Right lobe of liver (tissue), 6 donors: ENCODE measurements around the gene C1QTNF1. TPM values are rescaled to one million over a fixed set of nuclear protein-coding genes. Genes with fewer than 3 reads are reported as not detected.

ENCODE experiments used
- ATAC-seq, 4 donors: fragments of 200-7000 bp; cut with Tn5 transposase; one replicate each; pipeline ENCODE4 v1.9.1; 2020; ENCODE audit warnings: mild to moderate bottlenecking in 4 of 4, moderate library complexity in 4 of 4
- DNase-seq, 3 donors: peaks; one replicate each; pipeline ENCODE4 v3.0.0-alpha.2; 2020
- H3K27ac ChIP-seq, 3 donors: fragments of 200-600 bp; one replicate each; pipeline ENCODE4 v1.8.0; 2022
- H3K27me3 ChIP-seq, 2 donors: fragments of 200-600 bp; one replicate each; pipeline ENCODE4 v1.8.0; 2022
- H3K36me3 ChIP-seq, 4 donors: fragments of 200-600 bp; sonication (generic) in 1 of 4; one replicate each; pipeline versions ENCODE4 v1.5.1 to v1.8.0; 2017 to 2022; ENCODE audit warnings: control low read depth in 1 of 4
- H3K4me1 ChIP-seq, 4 donors: fragments of 200-600 bp; sonication (generic) in 1 of 4; one replicate each; pipeline versions ENCODE4 v1.5.1 to v1.8.0; 2017 to 2022; ENCODE audit warnings: control low read depth in 1 of 4
- H3K4me3 ChIP-seq, 3 donors: fragments of 200-600 bp; one replicate each; pipeline ENCODE4 v1.8.0; 2022
- H3K9me3 ChIP-seq, 4 donors: fragments of 200-600 bp; sonication (generic) in 1 of 4; one replicate each; pipeline versions ENCODE4 v1.5.1 to v1.8.0; 2017 to 2022; ENCODE audit warnings: control low read depth in 1 of 4
- CTCF ChIP-seq, 4 donors: fragments of 200-600 bp in 3 of 4; fragments of 450-650 bp in 1 of 4; IDR thresholded peaks; one replicate each; pipeline versions ENCODE4 v1.5.1 to v1.8.0; 2016 to 2022; ENCODE audit warnings: antibody characterized with exemption in 4 of 4, mild to moderate bottlenecking in 2 of 4
- POLR2A ChIP-seq: fragments of 450-650 bp; IDR thresholded peaks from one replicate; pipeline ENCODE4 v1.6.1; 2017; ENCODE audit warnings: antibody characterized with exemption, mild to moderate bottlenecking
- WGBS: methylation state at CpG from one replicate; pipeline ENCODE4 v1.1.6; 2018; ENCODE audit warnings: low coverage, low lambda C conversion rate; ENCODE audit not compliant: insufficient coverage; ENCODE audit errors: missing lambda C conversion rate; 5-methylcytosine and 5-hydroxymethylcytosine counted together
- intact Hi-C, 2 donors: fragments of 100-400 bp; cut with DNase I; formaldehyde crosslinking; loops; one replicate each; pipeline versions ENCODE4 v1.11.2 to v1.14.1; 2022
- total RNA-seq, 6 experiments: library from RNA; depleted of rRNA in 2 of 6; stranded (reverse); fragments of >200 nt in 2 of 6; fragmentation: NEBNext Ultra II Directional in 3 of 6; extraction: Animal tissue kit (Norgen Biotek cat#: 25700) in 3 of 6; gene quantifications; one replicate each; pipeline versions ENCODE4 v1.1.0 to v1.2.4, GENCODE V29; 2016 to 2023
- donor health status: DM: no; HTN: yes; CAD: no.
- donor health status: DM: no; HTN: no; CAD: no.
- donor health status: DM: no; HTN: no; CAD: no.
- donor health status: DM: no; HTN: yes; CAD: no.
- donor health status: DM: no; HTN: yes; CAD: no.

The C1QTNF1 gene
- total RNA-seq, 6 experiments from 2014 or later, result 9.8 to 40.2 (median 26.2) TPM

GRCh38 chr17:79065105-79065670 lies 41.2 kb downstream of the C1QTNF1 start:
- Histone ChIP-seq H3K4me1 (peaks cover 0 to 6% (median 0%) of the 10 kb centered on the region in 4 donors), H3K36me3 (no peaks in the 10 kb centered on the region), H3K27me3 (no peaks in the 10 kb centered on the region), H3K9me3 (no peaks in the 10 kb centered on the region), H3K4me3 (no peak overlapping the region), H3K27ac (no peak overlapping the region)
- TF ChIP-seq CTCF (IDR thresholded peaks at IDR 0.05), result peak; percentile 52 to 73 (median 54)
- no peak for TF ChIP-seq POLR2A
- intact Hi-C loops, result no loop called here
- ATAC-seq (peak; percentile 57 to 73 (median 66)), DNase-seq (no peak)
- 28% methylated on average over 10 of the region's 10 CpGs for WGBS

- WGBS, result 55% methylated on average over 6 of the region's 6 CpGs
- intact Hi-C loops, result no loop called here
- ATAC-seq, result peak in 1 of 4 donors; percentile 55
- Histone ChIP-seq H3K36me3 (no peaks in the 10 kb centered on the region), H3K4me3 (no peak overlapping the region), H3K4me1 (peaks cover 0 to 6% (median 0%) of the 10 kb centered on the region in 4 donors), H3K9me3 (no peaks in the 10 kb centered on the region), H3K27ac (no peak overlapping the region), H3K27me3 (no peaks in the 10 kb centered on the region)
- no peak for DNase-seq
- TF ChIP-seq CTCF (IDR thresholded peaks at IDR 0.05), result no peak
- TF ChIP-seq POLR2A, result no peak
These were observed 43.0 kb downstream of the C1QTNF1 start for GRCh38 chr17:79066963-79067362.

GRCh38 chr17:79070266-79070880 lies 46.4 kb downstream of the C1QTNF1 start:
- Histone ChIP-seq H3K27me3 (no peaks in the 10 kb centered on the region), H3K4me3 (no peak overlapping the region), H3K9me3 (no peaks in the 10 kb centered on the region), H3K36me3 (no peaks in the 10 kb centered on the region), H3K4me1 (peaks cover 0 to under 1% (median 0%) of the 10 kb centered on the region in 4 donors), H3K27ac (no peak overlapping the region)
- intact Hi-C loops, result no loop called here
- WGBS, result 83% methylated on average over 9 of the region's 9 CpGs
- DNase-seq, result no peak
- TF ChIP-seq CTCF (IDR thresholded peaks at IDR 0.05) (no peak), POLR2A (no peak)
- ATAC-seq, result no peak

- Histone ChIP-seq H3K4me3 (no peak overlapping the region), H3K4me1 (peaks cover 0 to 9% (median 0%) of the 10 kb centered on the region in 4 donors), H3K27me3 (no peaks in the 10 kb centered on the region), H3K9me3 (no peaks in the 10 kb centered on the region), H3K36me3 (no peaks in the 10 kb centered on the region), H3K27ac (no peak overlapping the region)
- intact Hi-C loops, result no loop called here
- ATAC-seq (no peak), DNase-seq (no peak)
- 88% methylated on average over 5 of the region's 6 CpGs for WGBS
- TF ChIP-seq POLR2A (no peak), CTCF (IDR thresholded peaks at IDR 0.05) (no peak)
These were observed 47.3 kb downstream of the C1QTNF1 start for GRCh38 chr17:79071161-79071740.
